Testis (tissue), 2 donors: Measurements from ENCODE around the gene BSCL2.

ENCODE experiments used
- CTCF ChIP-seq, 3 experiments: fragments of 450-650 bp in 2 of 3; fragments of 200-600 bp in 1 of 3; sonication (generic) in 1 of 3; IDR thresholded peaks; one replicate each; pipeline ENCODE4 v1.5.1; 2016 to 2019; ENCODE audit warnings: antibody characterized with exemption in 3 of 3, mild to moderate bottlenecking in 2 of 3, moderate library complexity in 1 of 3
- POLR2A ChIP-seq: fragments of 450-650 bp; IDR thresholded peaks from one replicate; pipeline ENCODE4 v1.6.1; 2017; ENCODE audit warnings: antibody characterized with exemption, mild to moderate bottlenecking, moderate library complexity

GRCh38 chr11:62702246-62702645 lies 5.0 kb downstream of the BSCL2 start:
- TF ChIP-seq CTCF (IDR thresholded peaks at IDR 0.05) = no peak
- no peak for TF ChIP-seq POLR2A
